CD4-positive, alpha-beta T cell treated with Interleukin-10 for 1 hour (primary cell): ENCODE measurements around the gene APBB2.

Experiments
- DNase-seq: peaks from one replicate; pipeline ENCODE4 v3.0.0-alpha.2; 2020

Gene APBB2

GRCh38 chr4:40881096-40881495, 333.2 kb downstream of the APBB2 start:
- no peak for DNase-seq

- no peak for DNase-seq
Observed at GRCh38 chr4:40878548-40879055, 335.7 kb downstream of the APBB2 start.

- no peak for DNase-seq
Observed at GRCh38 chr4:40877081-40877480, 337.3 kb downstream of the APBB2 start.

- no peak for DNase-seq
Observed at GRCh38 chr4:40875507-40876150, 338.7 kb downstream of the APBB2 start.

- no peak for DNase-seq
Observed at GRCh38 chr4:40874901-40875300, 339.4 kb downstream of the APBB2 start.

GRCh38 chr4:40874331-40874730, 340.0 kb downstream of the APBB2 start:
- DNase-seq: no peak

GRCh38 chr4:40871695-40872250, 342.6 kb downstream of the APBB2 start:
- DNase-seq: no peak

GRCh38 chr4:40870150-40870549, 344.2 kb downstream of the APBB2 start:
- DNase-seq: no peak

- DNase-seq: no peak
Observed at GRCh38 chr4:40865696-40866095, 348.6 kb downstream of the APBB2 start.

GRCh38 chr4:40864531-40864930, 349.8 kb downstream of the APBB2 start:
- DNase-seq: no peak

- no peak for DNase-seq
Observed at GRCh38 chr4:40858962-40859361, 355.4 kb downstream of the APBB2 start.

- DNase-seq: no peak
Observed at GRCh38 chr4:40857956-40858355, 356.4 kb downstream of the APBB2 start.

GRCh38 chr4:40856840-40857362, 357.4 kb downstream of the APBB2 start:
- DNase-seq: peak; percentile 27

GRCh38 chr4:40856277-40856839, 358.0 kb downstream of the APBB2 start:
- no peak for DNase-seq

GRCh38 chr4:40850496-40850895, 363.8 kb downstream of the APBB2 start:
- no peak for DNase-seq

- DNase-seq: no peak
Observed at GRCh38 chr4:40848940-40849339, 365.4 kb downstream of the APBB2 start.

GRCh38 chr4:40848251-40848650, 366.1 kb downstream of the APBB2 start:
- no peak for DNase-seq

GRCh38 chr4:40846532-40846931, 367.8 kb downstream of the APBB2 start:
- no peak for DNase-seq

- no peak for DNase-seq
Observed at GRCh38 chr4:40845154-40845835, 369.0 kb downstream of the APBB2 start.

GRCh38 chr4:40844261-40844660, 370.1 kb downstream of the APBB2 start:
- no peak for DNase-seq

GRCh38 chr4:40843696-40844095, 370.6 kb downstream of the APBB2 start:
- peak; percentile 28 for DNase-seq

- no peak for DNase-seq
Observed at GRCh38 chr4:40842725-40843423, 371.5 kb downstream of the APBB2 start.

GRCh38 chr4:40842318-40842717, 372.0 kb downstream of the APBB2 start:
- no peak for DNase-seq
